ENCODE measurements around the gene SMIM8. TPM values are rescaled to one million over a fixed set of nuclear protein-coding genes. Genes with fewer than 3 reads are reported as not detected.

Gene SMIM8
- total and polyA plus RNA-seq, 12 donors = 6.1 to 13.8 (median 10.5) TPM

DNA sequence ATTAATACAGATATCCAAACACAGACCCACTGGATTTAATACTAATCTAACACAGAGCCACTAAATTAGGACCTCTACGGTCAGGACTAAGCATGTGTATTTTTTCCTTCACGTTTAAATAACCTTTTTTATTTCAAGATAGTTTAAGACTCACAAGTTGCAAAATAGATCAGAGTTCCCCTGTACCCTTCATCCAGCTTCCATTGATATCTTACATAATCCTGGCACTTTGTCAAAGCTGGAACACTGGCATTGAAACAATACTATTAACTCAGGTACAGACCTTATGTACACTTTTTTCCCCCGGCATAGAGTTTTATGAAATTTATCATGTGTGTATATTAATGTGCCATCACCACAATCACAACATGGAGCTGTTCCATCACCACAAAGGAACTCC lies 24.3 kb downstream of the SMIM8 start:
- ATAC-seq (no peak), DNase-seq (no peak)
- H3K27me3 ChIP-seq = no peaks in the 10 kb centered on the region
- peaks cover 0 to 18% (median 0%) of the 10 kb centered on the region in 9 donors for H3K36me3 ChIP-seq
- intact Hi-C loops (cut with DNase I) = no loop called here
- peaks cover 0 to 5% (median 0%) of the 10 kb centered on the region in 9 donors for H3K4me1 ChIP-seq
- TF ChIP-seq, protein P1, sequence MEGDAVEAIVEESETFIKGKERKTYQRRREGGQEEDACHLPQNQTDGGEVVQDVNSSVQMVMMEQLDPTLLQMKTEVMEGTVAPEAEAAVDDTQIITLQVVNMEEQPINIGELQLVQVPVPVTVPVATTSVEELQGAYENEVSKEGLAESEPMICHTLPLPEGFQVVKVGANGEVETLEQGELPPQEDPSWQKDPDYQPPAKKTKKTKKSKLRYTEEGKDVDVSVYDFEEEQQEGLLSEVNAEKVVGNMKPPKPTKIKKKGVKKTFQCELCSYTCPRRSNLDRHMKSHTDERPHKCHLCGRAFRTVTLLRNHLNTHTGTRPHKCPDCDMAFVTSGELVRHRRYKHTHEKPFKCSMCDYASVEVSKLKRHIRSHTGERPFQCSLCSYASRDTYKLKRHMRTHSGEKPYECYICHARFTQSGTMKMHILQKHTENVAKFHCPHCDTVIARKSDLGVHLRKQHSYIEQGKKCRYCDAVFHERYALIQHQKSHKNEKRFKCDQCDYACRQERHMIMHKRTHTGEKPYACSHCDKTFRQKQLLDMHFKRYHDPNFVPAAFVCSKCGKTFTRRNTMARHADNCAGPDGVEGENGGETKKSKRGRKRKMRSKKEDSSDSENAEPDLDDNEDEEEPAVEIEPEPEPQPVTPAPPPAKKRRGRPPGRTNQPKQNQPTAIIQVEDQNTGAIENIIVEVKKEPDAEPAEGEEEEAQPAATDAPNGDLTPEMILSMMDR (IDR thresholded peaks at IDR 0.05) = no peak
- H3K9me3 ChIP-seq = no peaks in the 10 kb centered on the region
- 91 to 93% methylated on average over 3 of the region's 3 CpGs for WGBS, 2 donors
- H3K27ac ChIP-seq = no peak overlapping the region
- H3K4me3 ChIP-seq = no peak overlapping the region

DNA sequence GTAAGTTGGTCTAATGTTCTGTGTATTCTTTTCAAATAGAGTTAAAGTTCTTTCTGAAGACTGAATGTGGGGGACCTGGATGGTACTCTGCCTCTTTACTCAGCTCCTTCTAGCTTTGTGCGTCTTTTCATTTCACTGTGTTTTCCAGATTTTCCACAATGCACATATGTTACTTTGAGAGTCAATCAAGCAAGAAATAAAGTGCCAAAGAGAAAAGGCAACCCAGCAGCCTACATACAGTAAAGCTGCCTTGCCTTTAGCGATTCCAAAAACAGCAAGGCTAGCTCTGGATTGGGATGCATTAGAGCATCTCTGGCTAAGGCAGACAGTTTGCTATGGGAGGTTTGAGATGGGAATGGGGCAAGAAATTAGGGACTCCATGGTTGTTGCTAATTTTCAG lies 27.5 kb downstream of the SMIM8 start:
- ATAC-seq (no peak), DNase-seq (no peak)
- H3K9me3 ChIP-seq = no peaks in the 10 kb centered on the region
- no peak overlapping the region for H3K27ac ChIP-seq
- TF ChIP-seq, protein P1 (IDR thresholded peaks at IDR 0.05) = no peak
- intact Hi-C loops (cut with DNase I) = no loop called here
- no peaks in the 10 kb centered on the region for H3K27me3 ChIP-seq
- no peak overlapping the region for H3K4me3 ChIP-seq
- H3K4me1 ChIP-seq = peaks cover 0 to 5% (median 0%) of the 10 kb centered on the region in 9 donors
- WGBS, 2 donors = 96 to 99% methylated on average over 2 of the region's 2 CpGs
- H3K36me3 ChIP-seq = peaks cover 0 to 7% (median 0%) of the 10 kb centered on the region in 9 donors

DNA sequence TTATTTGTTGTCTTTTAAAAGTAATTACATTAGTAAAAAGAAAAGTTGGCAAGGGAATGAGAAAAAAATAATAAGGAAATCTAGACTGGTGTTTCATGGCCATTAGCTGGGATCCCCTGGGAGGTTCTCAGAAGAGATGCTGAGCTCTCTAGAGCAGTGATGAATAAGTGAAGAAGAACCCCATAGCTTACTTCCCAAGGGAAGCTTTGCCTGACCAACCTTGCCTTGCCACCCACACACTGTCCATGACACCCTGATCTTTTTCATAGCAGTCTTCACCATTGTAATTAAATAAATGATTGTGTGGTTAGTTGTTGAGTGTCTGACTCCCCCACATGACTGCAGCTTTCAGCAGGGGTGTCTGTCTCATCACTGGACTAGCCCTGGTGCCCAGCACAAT lies 28.1 kb downstream of the SMIM8 start:
- Histone ChIP-seq H3K27me3 (no peaks in the 10 kb centered on the region), H3K4me3 (no peak overlapping the region), H3K27ac (no peak overlapping the region), H3K36me3 (peaks cover 0 to under 1% (median 0%) of the 10 kb centered on the region in 9 donors), H3K9me3 (no peaks in the 10 kb centered on the region), H3K4me1 (peaks cover 0 to 5% (median 0%) of the 10 kb centered on the region in 9 donors)
- DNase-seq (no peak), ATAC-seq (no peak)
- TF ChIP-seq, protein P1 (IDR thresholded peaks at IDR 0.05) = no peak
- intact Hi-C loops (cut with DNase I) = no loop called here

- peak in 4 of 8 donors; percentile 51 to 76 (median 62) for ATAC-seq
- Histone ChIP-seq H3K36me3 (peaks cover 0 to 5% (median 0%) of the 10 kb centered on the region in 9 donors), H3K4me1 (peaks cover 0 to 5% (median 0%) of the 10 kb centered on the region in 9 donors), H3K9me3 (no peaks in the 10 kb centered on the region), H3K4me3 (no peak overlapping the region), H3K27me3 (no peaks in the 10 kb centered on the region), H3K27ac (no peak overlapping the region)
- TF ChIP-seq, protein P1 (IDR thresholded peaks at IDR 0.05) = no peak
- WGBS, 2 donors = 47 to 67% methylated on average over 1 of the region's 1 CpG
- intact Hi-C loops (cut with DNase I) = no loop called here
- no peak for DNase-seq
Measured at GRCh38 chr6:87351583-87351982, 29.2 kb downstream of the SMIM8 start.

Data from heart right ventricle (tissue), 16 donors.